Diencephalon (tissue), 1 donor: Measurements from ENCODE around the gene MDP1. TPM values are rescaled to one million over a fixed set of nuclear protein-coding genes. Genes with fewer than 3 reads are reported as not detected.

Experiments
- small RNA-seq: library from RNA; depleted of rRNA; stranded (forward); fragments of <200 nt; gene quantifications from one replicate; pipeline ENCODE3, GENCODE V24; 2014
- total RNA-seq: library from RNA; depleted of rRNA; stranded (reverse); fragments of >200 nt; gene quantifications from one replicate; pipeline ENCODE4 v1.2.3, GENCODE V29; 2014

MDP1 gene
- total RNA-seq = 16.1 TPM

DNA sequence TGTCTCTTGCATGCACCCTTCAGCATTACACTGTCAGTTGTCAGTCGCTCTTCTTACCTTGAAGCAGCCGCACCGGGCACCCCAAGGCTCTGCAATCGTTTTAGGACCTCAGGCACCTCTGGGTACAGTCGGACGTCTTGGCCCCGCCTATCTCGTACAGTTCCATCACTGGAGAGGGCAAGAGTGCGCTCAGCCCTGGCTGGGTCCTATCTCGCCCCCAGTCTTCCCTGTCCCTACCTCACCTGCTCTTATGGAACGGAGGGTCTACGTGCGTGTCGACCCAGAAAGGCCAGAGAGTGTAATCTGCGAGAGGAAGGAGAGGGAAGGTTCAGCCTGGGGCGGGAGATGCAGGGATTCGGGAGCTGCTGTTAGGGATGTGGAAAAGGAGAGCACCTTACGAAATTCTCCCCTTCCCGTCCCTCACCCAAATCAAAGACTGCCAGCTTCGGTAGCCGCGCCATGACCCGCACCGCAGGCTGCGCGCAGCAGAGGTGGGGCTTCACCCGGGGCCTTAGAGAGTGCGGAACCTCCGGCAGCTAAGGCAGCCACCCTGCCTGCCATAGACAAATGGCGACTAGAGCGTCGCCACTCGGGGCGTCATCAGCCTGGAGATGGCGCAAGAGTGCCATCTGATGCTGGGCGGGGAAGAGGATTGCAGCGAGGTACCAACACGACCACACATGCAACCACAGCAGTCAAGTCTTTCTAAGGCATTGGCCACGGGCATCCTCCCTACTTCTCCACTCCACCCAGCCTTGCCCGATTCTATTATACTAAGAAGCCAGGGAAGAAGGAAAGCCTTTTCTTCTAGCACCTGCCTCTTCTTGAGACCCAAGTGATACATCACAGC is at the start of gene MDP1:
Gene MDP1 (minus strand): TSS at position 572 of the 850 bp plus-strand sequence. CDS start 111 bp downstream, at position 461.

DNA sequence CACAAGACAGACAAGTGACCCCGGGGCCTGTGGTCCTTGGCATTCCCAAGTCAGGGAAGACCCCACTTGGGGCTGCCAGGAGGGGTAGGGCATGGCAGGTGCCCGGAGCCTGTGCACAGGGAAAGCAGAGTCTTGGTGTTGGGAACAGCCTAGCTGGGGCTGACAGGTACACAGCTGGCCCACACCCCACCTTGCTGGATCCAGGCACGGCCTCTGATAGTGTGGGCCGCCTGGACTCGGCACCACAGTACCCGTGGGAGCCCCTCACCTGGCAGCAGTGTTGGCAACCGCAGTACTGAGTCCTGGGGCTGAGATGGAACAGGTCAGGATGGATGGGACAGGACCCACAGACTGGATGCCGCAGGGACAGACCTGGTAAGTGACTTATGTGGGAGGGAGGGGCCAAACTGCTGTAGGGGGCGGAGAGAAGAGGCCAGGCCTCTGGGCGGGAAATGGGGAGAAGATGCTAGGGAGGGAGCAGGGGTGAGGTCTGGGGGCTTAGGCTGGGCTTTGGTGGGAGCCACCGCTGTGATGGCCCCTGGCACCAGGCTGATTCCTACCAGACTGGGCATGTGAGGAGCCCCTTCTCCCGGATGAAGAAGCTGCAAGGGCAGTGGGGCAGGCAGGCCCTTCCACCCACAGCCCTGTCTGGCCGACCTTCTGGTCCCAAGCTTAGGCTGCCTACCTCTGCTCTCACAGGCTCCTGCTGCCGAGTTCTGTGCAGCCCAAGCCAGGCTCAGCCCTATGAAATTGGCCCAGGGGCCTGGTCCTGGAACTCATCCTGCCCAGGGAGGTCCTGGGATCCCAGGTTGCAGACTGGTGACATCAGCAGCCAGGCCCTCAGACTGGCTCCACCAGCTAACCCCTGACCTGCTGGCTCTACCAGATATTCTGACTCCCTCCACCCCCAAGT is 47.2 kb upstream of the MDP1 start, which contains the start of gene TGM1:
Gene TGM1 (minus strand): TSS at position 357 of the 913 bp plus-strand sequence. CDS start 825 bp downstream, outside the sequence.

DNA sequence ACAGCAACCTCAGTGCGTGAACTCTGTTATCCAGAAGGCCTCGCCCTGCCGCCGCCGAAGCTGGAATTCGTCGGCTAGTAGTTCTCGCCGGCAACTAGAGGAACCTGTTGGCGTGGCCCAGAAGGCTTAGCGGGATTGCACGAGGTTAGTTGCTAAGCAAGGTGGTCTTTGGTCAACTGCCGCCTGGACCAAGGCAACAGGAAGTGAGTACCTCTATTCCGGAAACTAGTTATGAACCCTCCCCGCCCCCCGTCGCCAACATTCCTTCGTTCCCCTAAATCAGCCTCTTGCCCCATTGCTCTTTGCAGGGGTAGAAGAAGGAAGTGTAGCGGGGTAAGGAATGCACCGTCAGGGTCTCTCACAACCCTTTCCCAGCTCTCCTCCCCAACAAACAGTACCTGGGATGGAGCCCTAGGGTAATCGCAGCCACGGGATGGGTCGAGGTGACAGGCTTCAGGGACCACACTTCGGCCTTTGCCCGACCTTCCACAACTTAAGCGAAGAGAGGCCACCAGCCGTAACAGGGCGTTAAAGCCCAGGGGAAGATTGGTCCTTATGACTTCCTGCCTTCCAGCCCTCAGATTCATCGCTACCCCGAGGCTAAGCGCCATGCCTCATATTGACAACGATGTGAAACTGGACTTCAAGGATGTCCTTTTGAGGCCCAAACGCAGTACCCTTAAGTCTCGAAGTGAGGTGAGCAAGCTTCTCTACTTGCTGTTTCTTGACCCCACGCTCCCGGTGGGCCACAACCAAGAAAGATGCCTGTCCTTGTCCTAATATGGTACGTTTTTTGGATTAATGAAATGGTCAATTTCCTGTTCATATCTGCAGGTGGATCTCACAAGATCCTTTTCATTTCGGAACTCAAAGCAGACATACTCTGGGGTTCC is 17.0 kb upstream of the MDP1 start, which contains the start of gene GMPR2:
Gene GMPR2 (plus strand): TSS at position 285 of the 893 bp plus-strand sequence. CDS start 325 bp downstream, at position 610.

DNA sequence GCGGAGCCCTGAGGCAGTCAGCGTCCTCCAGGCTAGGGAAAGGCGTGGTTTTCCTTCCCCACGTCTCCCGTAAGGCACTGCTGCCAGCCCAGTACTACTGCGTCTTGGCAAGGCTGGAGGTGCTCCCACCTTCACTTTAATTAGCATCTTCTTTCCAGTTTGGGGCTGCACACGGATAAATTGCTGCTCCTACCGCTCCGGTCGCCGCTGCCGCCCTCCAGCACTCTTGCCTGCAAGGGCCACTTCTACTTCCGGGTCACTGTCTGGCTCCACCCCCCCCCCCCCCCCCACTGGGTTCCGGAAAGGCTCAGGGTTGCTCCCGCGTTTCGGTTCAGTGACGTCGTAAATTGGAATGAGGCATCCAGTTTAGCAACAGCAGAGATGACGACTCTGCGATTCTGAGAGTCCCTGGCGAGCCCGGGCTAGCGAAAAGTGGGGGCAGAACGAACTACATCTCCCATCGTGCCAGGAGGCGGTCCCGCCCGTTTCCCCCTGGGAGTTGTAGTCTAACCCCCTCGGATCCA is 16.3 kb upstream of the MDP1 start, which contains the start of gene NEDD8:
Gene NEDD8 (minus strand): TSS at position 247 of the 524 bp plus-strand sequence. CDS start 100 bp downstream, at position 147.

DNA sequence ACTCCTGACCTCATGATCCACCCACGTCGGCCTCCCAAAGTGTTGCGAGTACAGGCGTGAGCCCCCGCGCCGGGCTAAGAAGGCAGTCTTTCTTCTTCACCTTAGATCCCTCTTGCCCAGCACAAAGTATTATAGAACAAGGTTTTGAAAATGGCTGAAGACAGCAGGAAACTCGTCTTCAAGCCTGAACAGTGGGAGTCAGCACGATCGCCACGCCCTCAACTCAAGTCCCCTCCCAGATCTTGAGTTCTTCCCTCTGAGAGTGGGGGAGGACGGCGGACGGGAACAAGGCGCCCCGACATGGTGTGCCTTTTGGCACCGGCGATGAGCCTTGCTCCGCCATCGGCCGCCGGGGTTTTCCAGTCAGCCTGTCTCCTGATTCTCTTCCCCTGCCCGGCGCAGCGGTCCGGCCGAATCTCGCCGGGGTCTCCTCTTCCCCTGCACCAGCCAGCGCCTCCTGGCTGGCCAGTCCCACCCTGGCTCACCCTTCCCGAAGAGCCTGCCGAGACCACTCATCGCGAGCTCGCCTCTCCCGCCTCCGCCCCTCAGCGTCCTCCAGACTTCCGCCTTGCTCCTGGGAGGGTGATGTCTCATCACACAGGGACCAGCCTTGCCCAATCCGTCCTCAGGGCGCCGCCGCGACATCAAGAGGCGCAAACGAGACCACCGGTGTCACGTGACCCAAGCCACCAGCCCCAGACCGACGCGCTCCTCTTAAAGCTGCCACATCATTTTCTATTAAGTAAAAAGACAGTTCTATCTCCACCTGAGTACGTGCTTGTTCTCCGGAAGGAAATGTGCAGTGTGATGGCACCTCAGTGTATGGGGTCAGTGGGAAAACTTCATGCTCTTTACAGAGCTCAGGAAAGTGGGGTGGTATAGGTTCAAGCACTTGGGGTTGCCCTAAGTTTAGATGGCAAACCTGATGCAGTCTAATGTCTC is 2.7 kb downstream of the MDP1 start, which contains the start of gene CHMP4A:
Gene CHMP4A (minus strand): TSS at position 565 of the 942 bp plus-strand sequence. CDS start 49 bp downstream, at position 516.

DNA sequence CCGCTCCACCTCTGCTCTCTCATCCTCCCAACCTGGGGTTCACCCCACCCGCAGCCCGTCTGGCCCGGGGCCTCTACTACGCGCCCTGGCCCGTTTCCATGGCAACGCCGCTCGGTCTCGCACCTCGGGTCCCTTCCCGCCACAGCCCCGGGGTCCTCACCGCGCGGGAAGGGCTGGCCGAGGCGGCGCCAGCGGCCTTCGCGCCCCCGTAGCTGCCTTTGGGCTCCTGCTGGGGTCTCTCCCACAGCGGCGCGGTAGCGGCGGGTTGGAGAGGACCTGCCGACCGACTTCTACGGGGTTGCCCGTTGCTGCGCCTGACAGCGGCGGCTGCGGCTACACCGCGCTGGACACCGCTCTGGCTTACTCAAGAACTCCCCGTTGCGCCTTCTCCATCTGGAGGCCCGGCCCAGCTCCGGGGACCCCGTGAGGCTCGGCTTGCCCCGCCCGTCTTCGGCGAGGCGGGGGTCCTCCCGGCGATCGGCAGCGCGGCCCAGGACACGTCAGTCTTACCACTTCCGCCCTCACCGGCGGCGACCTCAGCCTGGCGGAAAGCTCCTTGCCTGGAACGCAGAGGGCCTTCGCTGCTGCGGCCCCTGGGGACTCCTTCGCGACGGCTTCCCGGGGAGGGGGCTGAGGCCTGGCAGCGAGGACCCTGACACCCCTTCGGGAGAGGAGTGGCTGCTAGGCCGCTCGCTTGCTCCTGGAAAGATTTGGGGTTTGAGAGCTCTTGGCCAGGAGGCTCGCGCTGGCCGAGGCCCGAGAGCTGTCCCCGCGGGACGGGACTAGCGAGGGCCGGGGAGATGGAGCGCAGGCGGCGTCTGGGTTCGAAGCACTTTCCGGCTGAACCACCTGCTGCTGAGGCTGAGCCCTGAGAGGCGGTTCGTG is 20.4 kb downstream of the MDP1 start, which contains the start of gene TM9SF1:
Gene TM9SF1 (minus strand): TSS at position 256 of the 885 bp plus-strand sequence. CDS start 422 bp downstream, outside the sequence.

DNA sequence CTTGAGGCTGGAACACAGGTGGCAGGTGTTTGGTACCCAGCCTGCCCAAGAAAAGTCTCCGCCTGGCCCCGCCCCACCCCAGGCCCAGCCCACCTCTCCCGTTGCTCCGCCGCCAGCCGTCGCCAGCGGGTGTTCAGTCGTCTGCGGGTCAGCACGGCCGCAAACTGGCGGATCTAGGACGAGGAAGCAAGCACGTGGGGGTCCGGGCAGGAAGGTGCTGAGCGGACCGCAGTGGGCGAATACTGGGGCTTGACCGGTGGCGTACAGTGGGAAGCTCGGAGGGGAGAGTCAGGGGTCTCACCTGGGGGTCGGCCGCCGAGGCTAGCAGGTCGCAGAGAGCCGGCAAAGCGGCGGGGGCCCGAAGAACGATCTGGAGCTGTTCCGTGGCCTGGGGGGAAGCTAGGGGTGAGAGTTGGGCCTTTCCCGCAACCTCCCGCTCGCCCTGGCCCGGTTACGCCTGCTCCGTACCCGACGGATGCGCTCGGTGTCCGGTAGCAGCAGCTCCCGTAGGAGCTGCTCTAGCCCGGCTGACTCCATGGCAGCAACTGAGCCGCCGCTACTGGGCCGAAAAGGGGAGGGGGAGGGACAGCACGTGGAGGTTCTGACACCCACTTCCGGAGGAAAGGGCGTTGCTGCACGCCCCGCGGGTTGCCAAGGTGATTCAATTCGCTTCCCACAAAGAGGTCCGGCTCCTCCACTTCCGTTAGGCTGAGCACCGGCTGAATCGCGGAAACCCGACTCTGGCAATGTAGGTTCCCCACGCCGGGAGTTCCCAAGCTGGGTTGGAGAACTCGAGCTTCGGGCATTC is 27.4 kb downstream of the MDP1 start, which contains the start of gene IPO4:
Gene IPO4 (minus strand): TSS at position 566 of the 808 bp plus-strand sequence. CDS start 29 bp downstream, at position 537.

DNA sequence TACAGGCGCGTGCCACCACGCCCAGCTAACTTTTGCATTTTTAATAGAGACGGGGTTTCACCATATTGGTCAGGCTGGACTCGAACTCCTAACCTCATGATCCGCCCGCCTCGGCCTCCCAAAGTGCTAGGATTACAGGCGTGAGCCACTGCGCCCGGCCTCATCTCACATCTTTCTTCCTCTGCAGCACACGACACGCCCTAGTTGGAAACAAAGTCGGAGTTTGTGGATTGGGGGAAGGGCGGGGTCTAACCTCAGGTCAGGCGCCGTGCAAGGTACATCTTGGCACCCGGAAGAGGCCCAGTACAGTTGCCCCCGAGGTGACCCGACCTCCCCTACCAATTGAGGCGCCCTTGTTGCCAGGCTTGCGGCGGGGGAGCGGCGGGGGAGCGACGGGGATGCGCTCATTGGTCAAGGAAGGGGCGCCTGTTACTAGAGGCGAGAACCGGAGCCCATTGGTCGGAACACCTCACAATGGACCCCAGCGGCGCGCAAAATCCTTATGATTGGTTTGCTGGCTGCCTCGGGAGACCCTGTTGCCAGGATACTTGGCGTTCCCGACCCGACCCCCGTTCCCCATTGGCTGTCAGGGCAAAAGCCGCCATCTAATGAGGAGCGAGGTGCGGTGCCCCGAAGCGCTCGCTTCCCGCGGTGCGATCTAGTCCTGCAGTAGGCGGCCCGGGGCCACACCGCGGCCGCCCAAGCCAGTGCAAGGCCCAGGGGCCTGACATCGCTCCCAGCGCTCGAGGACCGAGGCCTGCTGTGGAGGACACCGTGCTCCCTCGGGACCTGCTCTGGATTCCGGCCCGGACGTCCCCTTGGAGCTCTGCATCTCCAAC is 44.2 kb downstream of the MDP1 start, which contains the start of gene REC8:
Gene REC8 (plus strand): TSS at position 659 of the 839 bp plus-strand sequence. CDS start 473 bp downstream, outside the sequence.

Small RNA genes lying within 50 kb of the gene (small RNA-seq; reads per million reads assigned to genes)
- gene AL136295.4 = not detected
- gene CHMP4A = not detected
- gene IPO4 = not detected
- gene IRF9 = not detected
- gene MDP1 = not detected

Other genes starting within 250 kb of the MDP1 start
- gene DHRS4L2, start 227.1 kb downstream of the MDP1 start, total RNA-seq = 3.7 TPM
- 28.8 TPM for gene CARMIL3, start 164.1 kb downstream of the MDP1 start, total RNA-seq
- 16.8 TPM for gene CPNE6, start 144.5 kb downstream of the MDP1 start, total RNA-seq
- gene PCK2, start 121.8 kb downstream of the MDP1 start, total RNA-seq = 3.0 TPM
- gene DCAF11, start 101.3 kb downstream of the MDP1 start, total RNA-seq = 67.6 TPM
- gene NRL, start 101.1 kb downstream of the MDP1 start, total RNA-seq = 2.5 TPM
- gene FITM1, start 85.4 kb downstream of the MDP1 start, total RNA-seq = not detected
- 30.4 TPM for gene PSME1, start 79.9 kb downstream of the MDP1 start, total RNA-seq
- 15.5 TPM for gene EMC9, start 74.5 kb downstream of the MDP1 start, total RNA-seq
- 38.8 TPM for gene PSME2, start 69.5 kb downstream of the MDP1 start, total RNA-seq
- gene RNF31, start 68.6 kb downstream of the MDP1 start, total RNA-seq = 24.5 TPM
- gene IRF9, start 54.8 kb downstream of the MDP1 start, total RNA-seq = 38.5 TPM
- gene REC8, start 44.0 kb downstream of the MDP1 start, total RNA-seq = 26.3 TPM
- gene IPO4, start 27.2 kb downstream of the MDP1 start, total RNA-seq = 19.4 TPM
- gene TM9SF1, start 20.6 kb downstream of the MDP1 start, total RNA-seq = 21.5 TPM
- gene TSSK4, start 10.4 kb downstream of the MDP1 start, total RNA-seq = not detected
- 33.2 TPM for gene CHMP4A, start 2.6 kb downstream of the MDP1 start, total RNA-seq
- gene NEDD8, start 16.3 kb upstream of the MDP1 start, total RNA-seq = 94.6 TPM
- 48.9 TPM for gene GMPR2, start 16.9 kb upstream of the MDP1 start, total RNA-seq
- gene TINF2, start 26.6 kb upstream of the MDP1 start, total RNA-seq = 37.6 TPM
- 3.0 TPM for gene TGM1, start 47.1 kb upstream of the MDP1 start, total RNA-seq
- gene RABGGTA, start 55.5 kb upstream of the MDP1 start, total RNA-seq = 31.4 TPM
- 10.4 TPM for gene DHRS1, start 83.7 kb upstream of the MDP1 start, total RNA-seq
- gene NOP9, start 83.8 kb upstream of the MDP1 start, total RNA-seq = 20.3 TPM
- gene CIDEB, start 91.9 kb upstream of the MDP1 start, total RNA-seq = 2.8 TPM
- gene LTB4R2, start 94.1 kb upstream of the MDP1 start, total RNA-seq = 1.8 TPM
- 1.2 TPM for gene LTB4R, start 95.4 kb upstream of the MDP1 start, total RNA-seq
- 3.2 TPM for gene ADCY4, start 119.0 kb upstream of the MDP1 start, total RNA-seq
- 0.69 TPM for gene RIPK3, start 123.9 kb upstream of the MDP1 start, total RNA-seq
- gene NFATC4, start 152.1 kb upstream of the MDP1 start, total RNA-seq = 5.5 TPM
- 13.8 TPM for gene NYNRIN, start 182.9 kb upstream of the MDP1 start, total RNA-seq
- gene CBLN3, start 213.6 kb upstream of the MDP1 start, total RNA-seq = 0.46 TPM
- 15.7 TPM for gene KHNYN, start 213.9 kb upstream of the MDP1 start, total RNA-seq
- 22.4 TPM for gene SDR39U1, start 226.7 kb upstream of the MDP1 start, total RNA-seq